HG03520 (cell line): ENCODE results near the gene MED13L.
"Not testable (repeated sequence)": the region's sequence is repeated elsewhere in the genome, so short reads cannot be mapped to it uniquely, and the experiment has no call there.

Source experiments
- ATAC-seq: cut with Tn5 transposase; IDR thresholded peaks from one replicate; pipeline ENCODE4 v1.9.1; 2021; ENCODE audit warnings: mild to moderate bottlenecking, moderate library complexity; ENCODE audit not compliant: unreplicated experiment

The MED13L gene

DNA sequence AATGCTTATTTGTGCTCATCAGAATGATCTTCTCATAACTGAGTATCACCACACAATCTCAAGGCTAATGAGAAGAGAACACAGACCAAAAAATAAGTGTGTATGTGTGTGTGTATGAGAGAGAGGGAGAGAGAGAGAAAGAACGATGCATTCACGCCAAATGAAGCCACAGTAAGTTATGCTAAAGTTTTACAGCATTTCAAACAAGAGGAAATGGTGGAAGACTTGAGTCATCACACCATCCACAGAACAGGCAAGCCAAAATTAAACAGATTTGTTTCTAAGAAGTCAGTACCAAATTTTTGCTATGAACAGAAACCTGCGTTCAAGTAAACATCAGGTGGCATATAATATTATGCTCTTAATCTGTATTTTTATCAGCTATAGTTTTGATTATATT lies 141.2 kb downstream of the MED13L start:
- ATAC-seq = no peak

DNA sequence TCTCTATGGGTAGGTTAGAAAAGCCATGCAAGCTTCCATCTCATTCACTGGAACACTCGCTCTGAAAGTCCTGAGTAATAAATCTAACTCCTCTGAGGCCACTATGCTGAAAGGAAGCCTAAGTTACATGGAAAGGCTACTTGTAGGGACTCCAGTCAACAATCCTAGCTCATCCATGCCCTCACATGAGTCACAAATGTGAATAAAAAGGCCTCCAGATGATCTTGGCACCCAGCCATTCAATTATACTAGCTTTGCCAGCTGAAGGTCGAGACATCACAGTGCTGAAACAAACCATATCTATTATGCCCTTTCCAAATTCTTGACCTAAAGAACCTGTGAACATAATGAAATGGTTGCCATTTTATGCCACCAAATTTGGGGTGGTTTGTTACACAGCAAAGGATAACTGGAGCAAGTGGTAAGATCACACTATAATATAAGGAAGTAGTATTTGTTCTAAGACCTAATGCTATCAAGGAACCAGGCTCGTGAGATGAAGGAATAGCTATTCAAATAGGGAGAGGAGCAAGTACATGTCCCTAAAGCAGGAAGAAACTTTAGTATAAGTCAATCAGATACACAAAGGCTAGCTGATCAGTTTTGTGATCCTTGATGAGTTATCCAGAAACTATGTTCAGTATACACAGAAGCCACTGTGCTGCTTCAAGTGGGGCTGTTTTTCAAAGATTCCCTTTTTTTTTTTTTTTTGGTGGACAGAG lies 142.1 kb downstream of the MED13L start:
- no peak for ATAC-seq

DNA sequence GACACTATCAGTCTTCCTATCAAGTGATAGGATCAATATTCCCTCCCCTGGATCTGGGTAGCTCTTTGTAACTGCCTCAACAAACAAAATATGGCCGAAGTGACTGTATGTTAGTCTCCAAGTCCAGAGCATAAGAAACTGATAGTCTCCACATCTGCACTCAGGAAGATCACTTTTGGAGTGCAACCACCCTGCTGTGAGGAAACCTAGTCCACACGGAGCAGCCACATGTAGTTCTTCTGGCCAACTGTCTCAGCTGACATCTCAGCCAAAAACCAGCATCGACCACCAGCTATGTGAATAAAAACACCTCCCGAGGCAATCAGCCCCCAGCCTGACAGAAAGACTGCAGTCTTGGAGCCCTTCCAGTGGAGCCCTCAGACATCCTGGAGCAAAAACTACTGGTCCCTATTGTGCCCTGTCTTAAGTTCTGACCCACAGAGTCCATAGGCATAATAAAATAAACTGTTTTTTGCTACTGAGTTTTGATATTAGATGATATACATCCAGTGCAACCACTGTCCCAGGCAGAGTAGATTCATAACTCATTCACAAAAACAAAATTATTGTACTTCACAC lies 143.8 kb downstream of the MED13L start:
- ATAC-seq = no peak

DNA sequence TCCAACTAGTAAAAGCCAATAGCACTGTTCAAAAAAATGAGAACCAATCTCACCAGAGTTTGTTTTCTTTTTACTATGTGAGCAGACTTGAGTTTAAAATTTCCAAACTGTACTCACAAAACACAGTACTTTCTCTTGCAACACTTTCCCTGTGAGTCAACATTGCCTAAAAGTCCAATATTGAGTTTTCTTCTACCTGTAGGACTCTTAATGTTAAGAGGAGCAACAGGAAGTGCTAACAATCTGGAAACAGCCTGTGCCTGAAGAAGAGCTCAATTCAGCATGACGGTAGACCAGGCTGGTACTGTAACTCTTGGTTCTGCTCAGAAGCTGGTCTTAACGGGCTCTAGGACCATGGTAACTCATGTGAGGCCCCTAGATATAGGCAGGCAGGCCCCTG lies 144.3 kb downstream of the MED13L start:
- no peak for ATAC-seq

DNA sequence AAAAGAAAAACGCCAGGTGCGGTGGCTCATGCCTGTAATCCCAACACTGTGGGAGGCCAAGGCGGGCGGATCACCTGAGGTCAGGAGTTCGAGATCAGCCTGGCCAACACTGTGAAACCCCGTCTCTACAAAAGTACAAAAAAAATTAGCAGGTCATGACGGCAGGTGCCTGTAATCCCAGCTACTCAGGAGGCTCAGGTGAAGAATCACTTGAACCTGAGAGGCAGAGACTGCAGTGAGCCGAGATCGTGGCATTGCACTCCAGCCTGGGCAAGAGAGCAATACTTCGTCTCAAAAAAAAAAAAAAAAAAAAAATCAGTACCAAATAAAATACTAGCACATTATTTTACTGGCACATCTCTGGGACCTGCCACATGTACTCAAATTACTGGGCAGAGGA lies 145.5 kb downstream of the MED13L start:
- not testable (repeated sequence) for ATAC-seq

DNA sequence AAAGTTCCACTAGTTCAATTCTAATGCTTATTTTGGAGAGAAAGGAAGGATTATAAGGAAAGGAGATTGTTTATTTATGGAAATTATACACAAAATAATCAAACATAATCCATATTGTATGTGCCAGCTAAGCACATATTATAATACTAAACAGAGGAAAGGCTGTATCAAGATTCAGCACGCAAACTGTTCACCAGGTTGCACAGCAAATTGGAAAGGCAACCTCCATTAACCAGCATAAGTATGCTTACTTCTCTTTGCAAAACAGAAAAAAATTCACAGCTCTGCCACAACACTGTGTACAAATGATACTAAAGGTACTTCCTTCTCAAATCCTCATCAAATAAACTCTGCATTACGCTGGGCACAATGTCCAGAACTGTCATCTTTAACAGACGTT lies 146.3 kb downstream of the MED13L start:
- no peak for ATAC-seq

DNA sequence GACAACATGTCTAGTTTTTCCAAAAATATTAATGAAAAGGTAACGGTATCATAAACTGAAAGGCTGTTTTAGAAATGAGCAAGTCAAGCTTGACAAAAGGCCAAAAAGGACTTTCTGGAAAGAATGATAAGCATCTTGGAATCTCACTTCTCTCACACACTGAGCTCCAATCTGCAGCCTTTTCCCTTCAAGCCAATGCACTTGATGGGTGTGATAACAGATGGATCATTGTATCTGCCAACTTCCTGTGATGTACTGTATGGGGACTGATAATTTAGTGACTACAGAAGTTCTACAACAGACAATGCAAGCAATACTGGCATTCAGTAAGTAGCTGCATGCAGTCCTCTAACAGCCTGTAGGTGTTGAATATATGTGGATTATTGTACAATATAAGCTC lies 147.1 kb downstream of the MED13L start:
- ATAC-seq = no peak

DNA sequence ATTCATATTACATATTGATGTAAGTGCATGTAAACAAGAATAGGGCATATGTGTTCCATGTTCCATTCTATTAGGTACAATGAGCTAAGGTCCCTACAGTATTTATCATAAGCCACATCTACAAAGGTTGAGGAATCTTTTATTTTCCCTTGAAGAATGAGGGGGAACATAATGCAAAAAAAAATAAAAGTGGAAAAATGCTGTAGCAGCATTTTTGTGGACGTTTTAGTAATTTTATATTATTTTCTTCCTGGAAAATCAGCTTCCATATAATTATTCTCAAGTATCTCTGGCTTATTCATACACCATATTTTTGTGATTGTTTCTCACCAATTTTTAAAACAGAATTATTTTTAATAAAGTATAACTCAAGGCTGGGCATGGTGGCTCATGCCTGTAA lies 148.7 kb downstream of the MED13L start:
- no peak for ATAC-seq

DNA sequence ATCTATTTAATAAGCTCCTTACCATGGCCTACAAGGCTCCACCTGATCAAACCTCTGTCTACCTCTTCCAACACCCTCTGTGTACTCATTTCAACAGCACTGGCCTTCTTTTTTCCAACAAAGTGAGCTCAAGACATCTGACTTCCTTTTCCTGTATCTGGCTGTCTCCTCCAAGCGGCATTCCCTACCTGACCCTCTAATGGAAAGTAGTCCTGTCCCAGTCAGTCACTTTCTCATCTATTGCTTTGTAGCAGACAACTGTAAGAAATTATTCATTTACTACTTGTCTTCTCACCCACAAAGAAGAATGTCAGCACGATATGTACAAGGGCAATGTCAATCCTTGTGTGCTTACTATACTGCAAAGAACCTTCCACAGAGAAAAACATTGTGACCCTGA lies 149.6 kb downstream of the MED13L start:
- ATAC-seq = no peak

DNA sequence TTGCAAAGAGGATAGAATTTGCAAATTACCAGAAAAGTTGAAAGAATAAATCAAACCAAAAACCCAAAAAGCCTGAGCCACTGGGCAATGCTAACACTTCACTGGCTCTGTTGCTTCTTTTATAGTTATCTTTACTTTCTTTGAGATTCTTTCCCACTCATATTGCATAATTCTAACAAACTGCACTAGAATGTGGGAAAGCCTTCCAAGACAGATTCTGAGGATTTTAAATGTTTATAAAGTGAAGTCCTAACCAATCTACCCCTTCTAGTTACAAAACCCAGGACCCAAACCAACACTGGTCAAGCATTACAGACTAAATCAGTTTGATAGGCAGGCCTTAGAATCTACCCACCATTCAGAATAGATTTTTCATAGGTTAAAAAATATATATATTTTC lies 150.9 kb downstream of the MED13L start:
- no peak for ATAC-seq

DNA sequence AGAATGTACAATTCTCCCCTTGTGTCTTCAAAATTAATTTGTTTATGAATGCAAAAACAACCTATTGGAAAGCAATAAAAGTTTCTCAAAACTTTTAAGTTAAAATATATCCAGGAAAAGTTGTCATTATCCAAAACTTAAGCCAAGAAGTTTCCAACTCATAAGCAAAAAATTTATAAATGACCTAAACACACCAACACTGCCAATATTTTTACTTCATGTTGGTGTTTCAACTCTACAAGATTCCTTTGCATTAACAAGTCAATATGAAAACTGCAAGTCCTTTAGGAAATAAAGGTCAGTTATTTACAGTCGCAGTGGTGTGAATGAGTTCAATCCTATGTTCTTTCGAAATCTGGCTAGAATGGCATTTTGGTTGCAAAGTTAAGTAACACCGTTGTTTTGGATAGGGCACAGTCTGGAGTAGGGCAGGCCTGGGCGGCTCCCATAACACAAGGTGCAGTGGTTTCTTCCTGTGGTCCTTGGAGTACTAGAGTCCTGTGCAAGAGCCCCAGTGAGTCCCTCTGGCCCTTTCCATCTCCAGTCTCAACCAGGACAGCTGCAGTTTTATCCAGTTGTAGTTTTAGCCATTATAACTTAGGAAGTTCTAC lies 151.4 kb downstream of the MED13L start:
- no peak for ATAC-seq

DNA sequence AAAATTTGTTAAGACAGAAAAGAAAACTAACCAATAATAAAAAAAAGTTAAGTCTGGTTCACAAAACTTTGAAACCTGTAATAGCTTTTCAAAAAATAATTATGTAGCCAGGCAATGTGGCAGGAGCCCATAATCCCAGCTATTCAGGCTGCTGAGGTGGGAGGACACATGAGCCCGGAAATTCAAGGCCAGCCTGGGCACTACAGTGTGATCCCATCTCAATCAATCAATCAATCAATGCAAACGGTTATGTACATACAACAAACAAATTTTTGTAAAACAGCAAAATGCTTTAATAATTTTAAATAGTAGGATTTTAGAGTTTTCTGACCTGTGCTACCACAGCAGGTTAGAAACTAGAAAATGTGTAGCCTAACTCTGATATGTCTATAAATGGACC lies 152.4 kb downstream of the MED13L start:
- ATAC-seq = no peak

DNA sequence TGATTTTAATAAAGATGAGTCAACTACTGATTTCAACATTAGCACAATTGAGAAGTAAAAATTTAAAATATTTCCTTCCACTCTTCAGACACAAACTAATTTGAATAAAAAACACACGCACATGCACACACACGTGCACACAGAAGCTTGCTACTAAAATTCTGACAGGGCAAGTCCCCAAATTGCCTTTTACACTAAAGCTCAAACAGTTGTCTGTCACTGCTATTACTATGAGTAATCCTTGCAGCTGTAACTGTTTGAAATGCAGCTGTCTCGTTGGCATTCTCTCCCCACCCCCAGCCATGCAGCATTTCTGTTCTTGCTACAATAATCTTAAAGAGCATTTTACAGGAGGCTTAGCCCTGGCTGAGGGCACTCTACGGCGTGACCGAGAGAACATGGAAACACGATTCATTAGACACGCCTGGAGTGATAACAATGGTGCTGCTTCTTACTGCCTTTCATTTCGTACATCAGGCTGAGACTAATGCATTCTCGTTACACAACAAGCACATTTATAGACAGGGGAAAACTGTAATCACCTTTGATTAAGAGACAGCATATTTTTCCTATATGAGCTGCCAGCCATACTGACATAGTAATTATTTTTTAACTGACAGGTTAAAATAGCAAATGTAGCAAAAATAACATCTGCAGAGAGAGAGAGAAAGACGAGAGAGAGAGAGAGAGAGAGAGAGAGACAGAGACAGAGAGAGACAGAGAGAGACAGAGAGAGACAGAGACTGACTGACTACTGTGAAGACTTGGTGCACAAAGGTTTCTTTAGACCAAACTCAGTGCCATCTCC lies 153.8 kb downstream of the MED13L start:
- peak; percentile 85 for ATAC-seq

DNA sequence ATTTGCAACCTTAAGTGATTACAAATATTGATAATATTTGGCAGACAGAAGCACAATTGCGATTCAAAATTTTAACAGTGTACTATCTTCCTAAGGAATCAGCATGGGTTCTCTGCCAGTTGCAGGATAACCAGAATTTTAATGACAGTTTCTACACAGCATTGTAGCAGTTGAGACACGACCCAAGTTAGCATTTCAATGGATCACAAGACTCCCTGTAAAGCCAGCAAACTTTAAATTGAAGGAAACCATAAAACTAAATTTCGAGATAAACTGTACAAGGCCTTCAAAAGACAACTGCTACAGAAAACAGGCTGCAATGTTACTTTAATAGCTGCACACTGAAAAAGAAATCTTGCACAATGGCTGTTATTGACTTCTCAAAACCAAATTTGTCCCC lies 154.9 kb downstream of the MED13L start:
- ATAC-seq = no peak

DNA sequence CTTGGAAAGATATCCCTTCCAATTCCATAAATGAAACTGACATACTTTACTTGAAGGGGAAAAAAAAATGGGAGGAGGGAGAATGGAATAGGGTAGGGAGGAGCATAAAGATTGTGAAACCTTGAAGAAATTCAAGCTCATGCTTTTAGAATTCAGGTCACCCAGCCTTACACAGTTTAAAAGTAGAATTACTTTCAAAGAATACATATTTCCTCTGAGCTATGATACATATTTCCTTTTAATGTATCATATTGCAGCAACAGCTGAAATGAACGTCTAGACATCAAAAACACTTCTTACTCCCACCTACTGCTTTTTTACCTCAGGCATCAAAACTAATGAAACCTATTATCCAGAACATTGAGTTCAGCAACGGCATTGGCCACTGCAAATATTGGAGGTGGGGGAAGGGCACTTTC lies 156.0 kb downstream of the MED13L start:
- no peak for ATAC-seq

DNA sequence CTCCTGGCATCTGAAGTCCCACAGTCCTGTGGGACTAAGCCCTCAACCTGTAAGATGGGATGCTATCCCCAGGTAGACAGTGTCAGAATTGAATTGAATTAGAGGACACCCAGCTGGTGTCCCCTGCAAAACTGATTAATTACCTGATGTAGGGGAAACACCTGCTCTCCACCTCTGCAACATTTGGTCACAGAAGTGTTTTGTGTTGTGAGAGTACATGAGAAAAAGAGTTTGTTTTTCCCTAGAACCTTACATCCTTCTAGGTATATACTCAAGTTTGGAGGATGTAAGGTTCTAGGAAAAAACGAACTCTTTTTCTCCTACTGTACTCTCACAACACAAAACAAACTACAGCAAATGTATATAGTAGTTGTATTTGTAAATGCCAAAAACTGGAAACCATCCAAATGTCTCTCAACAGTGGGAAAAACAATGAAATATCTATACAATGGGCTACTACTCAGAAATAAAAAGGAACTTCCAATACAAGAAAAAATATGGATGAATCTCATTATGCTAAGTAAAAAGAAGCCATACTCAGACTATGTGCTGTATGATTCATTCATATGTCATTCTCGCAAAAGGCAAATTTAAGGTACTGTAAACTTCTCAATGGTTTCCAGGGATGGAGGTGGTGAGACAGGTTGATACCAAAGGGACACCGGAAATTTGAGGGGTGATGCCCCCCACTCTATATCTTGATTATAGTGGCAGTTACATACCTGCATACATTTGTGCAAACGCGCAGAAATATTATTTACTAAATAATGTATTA lies 160.7 kb downstream of the MED13L start:
- ATAC-seq = no peak

DNA sequence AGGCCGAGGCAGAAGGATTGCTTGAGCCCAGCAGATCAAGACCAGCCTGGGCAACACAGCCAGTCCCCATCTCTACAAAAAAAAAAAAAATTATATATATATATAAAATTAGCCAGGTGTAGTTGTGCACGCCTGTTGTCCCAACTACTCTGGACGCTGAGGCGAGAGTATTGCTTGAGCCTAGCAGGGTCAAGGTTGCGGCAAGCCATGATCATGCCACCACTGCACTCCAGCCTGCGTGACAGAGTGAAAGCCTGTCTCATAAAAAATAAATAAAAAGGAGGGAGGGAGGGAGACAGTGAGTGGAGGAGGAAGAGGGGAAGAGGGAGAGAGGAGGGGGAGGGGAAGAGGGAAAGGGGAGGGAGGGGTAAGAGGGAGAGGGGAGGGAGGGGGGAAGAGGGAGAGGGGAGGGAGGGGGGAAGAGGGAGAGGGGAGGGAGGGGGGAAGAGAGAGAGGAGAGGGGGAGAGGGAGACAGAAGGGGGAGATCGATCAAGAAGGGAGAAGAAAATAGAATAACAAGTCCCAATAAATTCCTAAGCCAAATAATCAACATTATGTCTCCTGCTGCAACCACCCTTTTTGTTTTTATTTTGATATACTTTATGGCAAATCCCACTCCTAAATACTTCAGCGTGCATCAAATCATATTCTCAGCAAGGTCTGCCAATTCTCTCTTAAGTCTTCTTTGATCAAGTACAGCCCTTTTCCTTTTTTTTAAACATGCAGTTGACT lies 163.9 kb downstream of the MED13L start:
- ATAC-seq = no peak

DNA sequence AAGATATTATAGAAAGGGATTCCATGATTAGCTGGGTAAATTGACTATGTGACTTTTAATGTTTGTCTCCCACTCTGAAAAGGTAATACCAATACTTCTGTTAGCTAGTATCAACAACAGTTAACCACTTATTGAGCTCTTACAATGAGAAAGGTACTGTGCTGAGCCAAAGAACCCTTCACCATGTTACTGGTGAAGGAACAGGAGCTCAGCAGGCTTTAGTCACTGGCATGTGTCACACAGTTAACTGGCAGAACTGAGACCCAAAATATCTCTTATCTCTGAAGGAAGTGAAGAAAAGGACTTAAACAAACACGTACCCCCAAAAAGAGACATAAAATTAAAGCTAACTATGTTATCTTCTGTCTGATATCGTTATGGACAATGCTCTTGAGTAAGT lies 170.6 kb downstream of the MED13L start:
- no peak for ATAC-seq

DNA sequence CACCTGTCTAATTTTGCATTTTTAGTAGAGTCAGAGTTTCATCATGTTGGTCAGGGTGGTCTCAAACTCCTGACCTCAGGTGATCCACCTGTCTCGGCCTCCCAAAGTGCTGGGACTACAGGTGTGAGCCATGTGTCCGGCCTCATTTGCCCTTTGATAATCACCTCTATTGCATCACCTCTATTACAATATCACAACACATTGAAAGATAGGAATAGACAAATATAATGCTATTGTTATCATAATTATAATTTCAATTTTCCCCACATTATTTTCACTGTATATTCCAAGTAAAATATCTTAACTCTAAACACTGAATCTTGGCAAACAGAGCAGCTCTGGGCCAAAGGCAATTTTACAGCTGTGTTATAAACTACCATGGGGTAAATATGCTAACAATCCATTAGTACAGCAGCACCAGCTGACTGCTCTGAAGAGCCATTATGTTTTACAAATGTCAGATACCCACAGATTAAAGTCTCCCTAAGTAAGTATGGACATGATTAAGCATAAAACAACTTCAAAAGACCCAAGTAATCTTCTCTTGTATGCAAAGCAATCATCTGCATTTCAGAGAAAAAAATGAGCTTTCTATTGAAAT lies 173.2 kb downstream of the MED13L start:
- ATAC-seq = no peak

DNA sequence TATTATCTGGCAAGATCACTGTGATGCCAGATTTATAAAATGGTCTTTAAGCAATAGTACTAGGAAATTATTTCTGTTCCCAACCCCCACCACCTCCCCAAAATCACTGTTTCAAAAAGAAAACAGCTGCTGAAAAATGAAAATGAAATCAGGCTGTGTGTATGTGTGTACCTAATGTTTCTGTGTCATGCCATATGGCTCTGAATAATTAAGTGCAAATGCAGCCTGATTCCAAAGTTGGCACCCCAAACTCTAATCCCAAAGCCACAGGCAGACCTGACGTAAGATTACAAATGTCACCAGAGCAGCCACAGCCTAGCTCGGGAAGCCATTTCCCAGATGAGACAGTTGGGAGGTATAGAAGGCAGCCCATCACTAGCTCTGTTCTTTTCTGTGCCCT lies 175.5 kb downstream of the MED13L start:
- no peak for ATAC-seq
